HG03103 (cell line): ENCODE results near the gene DNAJC13.
A peak's percentile ranks its signal among the peaks of the same experiment; 100 is the strongest.

Experiments
- ATAC-seq: cut with Tn5 transposase; IDR thresholded peaks from one replicate; pipeline ENCODE4 v1.9.1; 2021; ENCODE audit warnings: low read depth; ENCODE audit not compliant: unreplicated experiment

DNAJC13 gene

GRCh38 chr3:132404276-132404675 lies 13.0 kb upstream of the DNAJC13 start:
- no peak for ATAC-seq

GRCh38 chr3:132405188-132405587 lies 12.1 kb upstream of the DNAJC13 start:
- no peak for ATAC-seq

- no peak for ATAC-seq
These were observed 11.5 kb upstream of the DNAJC13 start for GRCh38 chr3:132405609-132406299.

- ATAC-seq = no peak
These were observed 10.7 kb upstream of the DNAJC13 start for GRCh38 chr3:132406587-132406986.

- ATAC-seq = no peak
These were observed 10.3 kb upstream of the DNAJC13 start for GRCh38 chr3:132407025-132407424.

DNA sequence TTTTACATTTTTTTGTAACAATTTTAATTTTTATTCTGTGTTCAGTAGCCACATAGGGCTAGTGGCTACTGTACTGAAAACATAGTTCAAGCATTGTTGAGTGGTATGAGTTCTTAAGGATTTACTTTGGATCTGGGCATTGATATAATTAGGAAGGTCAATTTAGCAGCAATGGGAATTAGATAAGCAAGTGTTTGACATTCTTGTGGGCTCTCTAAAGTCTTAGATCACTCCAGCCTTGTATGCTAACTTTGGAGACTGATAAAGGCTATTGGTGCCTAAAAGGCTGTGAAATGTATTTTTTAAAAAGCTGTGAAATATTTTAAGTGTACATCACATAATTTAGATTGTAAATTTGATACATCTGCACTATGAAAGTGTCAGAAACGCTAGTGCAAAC lies 2.5 kb upstream of the DNAJC13 start:
- no peak for ATAC-seq

GRCh38 chr3:132416161-132416560 lies 1.1 kb upstream of the DNAJC13 start:
- no peak for ATAC-seq

GRCh38 chr3:132417695-132418411 lies 551 bp downstream of the DNAJC13 start:
- ATAC-seq = peak; percentile 33

- ATAC-seq = no peak
These were observed 1.6 kb downstream of the DNAJC13 start for GRCh38 chr3:132418916-132419315.

DNA sequence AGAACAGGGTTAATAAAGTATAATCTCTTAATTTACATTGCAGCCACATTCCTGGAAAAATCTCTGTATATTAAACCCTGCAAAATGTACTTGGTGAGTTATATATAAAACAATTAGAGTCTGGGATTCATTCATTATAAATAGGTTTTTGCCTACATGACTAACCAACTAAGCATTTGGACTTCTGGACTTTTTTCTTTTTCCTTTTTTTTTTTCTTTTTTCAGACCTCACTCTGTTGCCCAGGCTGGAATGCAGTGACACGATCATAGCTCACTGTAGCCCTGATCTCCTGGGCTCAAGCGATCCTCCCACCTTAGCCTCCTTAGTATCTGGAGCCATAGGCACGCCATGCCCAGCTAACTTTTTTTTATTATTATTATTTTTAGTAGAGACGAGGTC lies 4.5 kb downstream of the DNAJC13 start:
- ATAC-seq = no peak

- ATAC-seq = no peak
These were observed 5.2 kb downstream of the DNAJC13 start for GRCh38 chr3:132422531-132422930.

GRCh38 chr3:132432639-132433038 lies 15.3 kb downstream of the DNAJC13 start:
- no peak for ATAC-seq

DNA sequence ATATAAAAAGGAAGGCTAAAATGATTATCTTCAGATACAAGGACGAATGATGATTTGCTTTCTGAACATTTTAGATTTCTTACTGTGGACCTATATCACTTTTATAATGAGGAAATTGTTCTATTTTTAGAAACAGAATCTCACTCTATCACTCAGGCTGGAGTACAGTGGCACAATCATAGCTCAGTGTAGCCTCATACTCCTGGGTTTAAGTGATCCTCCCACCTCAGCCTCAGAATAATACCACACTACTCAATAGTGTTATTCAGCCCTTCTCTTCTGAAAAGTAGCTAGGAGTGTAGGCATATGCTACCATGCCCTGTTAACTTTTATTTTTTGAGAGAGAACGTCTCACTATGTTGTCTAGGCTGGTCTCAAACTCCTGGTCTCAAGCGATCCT lies 15.8 kb downstream of the DNAJC13 start:
- no peak for ATAC-seq

GRCh38 chr3:132435224-132435910 lies 18.1 kb downstream of the DNAJC13 start:
- ATAC-seq = no peak

DNA sequence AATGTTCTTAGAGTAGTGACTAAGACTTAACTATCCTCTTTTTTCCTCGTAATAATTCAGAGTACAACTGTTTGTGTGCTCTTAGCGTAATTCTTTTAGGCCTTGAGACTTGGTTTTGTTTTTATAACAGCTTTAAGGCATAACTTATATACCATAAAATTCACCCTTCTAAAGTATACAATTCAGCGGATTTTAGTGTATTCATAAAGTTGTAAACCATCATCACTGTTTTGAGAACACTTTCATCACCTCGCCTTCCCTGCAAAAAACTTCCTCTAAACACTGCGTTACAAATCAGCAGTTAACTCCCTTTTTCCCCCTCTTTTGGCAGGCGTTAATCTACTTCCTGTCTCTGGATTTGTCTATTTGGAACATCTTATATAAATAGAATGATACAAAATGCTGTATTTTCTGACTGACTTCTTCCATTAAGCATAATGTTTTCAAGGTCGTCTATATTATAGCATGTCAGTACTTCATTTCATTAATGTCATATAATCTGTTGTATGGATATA lies 18.7 kb downstream of the DNAJC13 start:
- no peak for ATAC-seq

- no peak for ATAC-seq
These were observed 26.1 kb downstream of the DNAJC13 start for GRCh38 chr3:132443421-132443820.

- no peak for ATAC-seq
These were observed 27.1 kb downstream of the DNAJC13 start for GRCh38 chr3:132444383-132444782.

GRCh38 chr3:132445817-132446216 lies 28.5 kb downstream of the DNAJC13 start:
- no peak for ATAC-seq

DNA sequence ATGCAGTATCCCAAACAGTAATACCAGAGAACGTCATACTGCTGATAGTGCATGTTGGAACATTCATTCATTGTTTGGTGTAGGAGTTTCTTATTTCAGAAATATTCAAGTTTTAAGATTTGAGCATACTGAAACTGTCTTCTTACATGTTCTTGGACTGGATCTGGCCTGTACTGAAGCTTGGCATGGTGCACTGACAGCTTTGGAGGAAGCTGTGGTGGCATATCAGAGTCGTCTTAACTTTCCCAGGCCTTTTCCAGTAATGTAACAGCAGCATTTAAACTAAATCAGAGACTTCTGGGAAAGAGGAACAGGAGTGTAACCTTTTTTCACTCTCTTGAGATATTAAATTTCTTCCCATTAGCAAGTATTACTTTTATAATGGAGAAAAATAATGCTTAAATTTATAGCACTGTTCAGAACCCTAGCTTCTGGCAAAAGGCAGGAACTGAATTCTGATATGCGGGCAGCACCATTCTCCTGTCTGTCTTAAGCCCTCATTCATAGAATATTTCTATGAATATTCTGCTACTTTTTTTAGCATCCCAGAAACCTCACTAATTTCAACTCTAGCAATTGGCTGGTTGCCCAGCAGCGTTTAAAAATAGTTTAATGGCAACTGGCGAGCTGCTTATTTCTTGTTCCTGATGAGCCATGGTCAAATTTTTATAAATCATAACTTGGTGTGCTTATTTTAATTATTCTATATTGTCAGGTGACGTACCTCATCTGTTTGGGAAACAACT lies 31.1 kb downstream of the DNAJC13 start:
- ATAC-seq = no peak

DNA sequence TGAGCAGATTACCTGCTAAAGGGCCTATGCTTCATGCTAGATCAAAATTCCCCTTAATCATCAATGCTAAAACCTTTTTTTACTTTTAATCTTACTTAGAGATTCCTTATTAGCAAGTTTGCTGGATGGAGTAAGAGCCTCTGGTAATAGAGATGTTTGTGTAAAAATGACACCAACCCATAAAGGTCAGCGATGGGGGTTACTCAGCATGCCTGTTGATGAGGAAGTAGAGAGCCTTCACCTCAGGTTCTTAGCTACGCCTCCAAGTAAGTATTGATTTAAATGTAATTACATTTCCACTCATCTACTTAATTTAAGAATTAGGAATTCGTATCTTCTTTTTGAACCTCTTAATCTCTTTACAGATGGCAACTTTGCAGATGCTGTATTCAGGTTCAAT lies 38.8 kb downstream of the DNAJC13 start:
- no peak for ATAC-seq

DNA sequence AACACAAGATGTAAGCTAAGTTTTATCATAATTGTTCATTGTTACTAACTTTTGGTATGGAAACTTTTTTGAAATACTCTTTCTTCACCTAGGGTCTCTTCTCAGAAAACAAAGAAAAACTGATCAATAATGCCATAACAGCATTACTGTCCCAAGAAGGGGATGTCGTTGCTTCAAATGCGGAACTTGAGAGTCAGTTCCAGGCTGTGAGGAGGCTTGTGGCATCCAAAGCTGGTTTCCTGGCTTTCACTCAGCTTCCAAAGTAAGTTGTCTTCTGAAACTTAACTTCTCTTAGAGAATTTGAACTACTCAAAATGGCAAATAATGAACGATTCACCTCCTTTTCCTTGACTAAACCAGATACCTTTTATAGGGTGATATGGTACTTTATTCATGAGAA lies 39.3 kb downstream of the DNAJC13 start:
- no peak for ATAC-seq
